Keratinocyte (primary cell): Measurements from ENCODE around the gene HYAL1. TPM values are rescaled to one million over a fixed set of nuclear protein-coding genes. Genes with fewer than 3 reads are reported as not detected.

Source experiments
- DNase-seq: peaks from one replicate; pipeline ENCODE4 v3.0.0-alpha.2; 2011; ENCODE audit warnings: low read depth, missing footprints, low spot score
- FAIRE-seq: peaks from 2 replicates; lab custom pipeline; 2011; peaks lifted over from hg19 to GRCh38; lab: Jason Lieb, UNC
- H2AFZ ChIP-seq: 2 replicates; pipeline ENCODE4 v1.6.0; 2012; ENCODE audit warnings: low read length, control low read depth, inconsistent platforms; ENCODE audit not compliant: control insufficient read depth
- H3K27ac ChIP-seq: 2 replicates; pipeline ENCODE4 v1.5.1; 2011; ENCODE audit warnings: low read length; ENCODE audit not compliant: control insufficient read depth, insufficient read depth
- H3K27me3 ChIP-seq: 3 replicates; pipeline ENCODE4 v1.6.0; 2011; ENCODE audit warnings: low read length; ENCODE audit not compliant: control insufficient read depth, insufficient read depth; ENCODE audit errors: extremely low read depth
- H3K36me3 ChIP-seq, 2 experiments: 2 replicates in 1 of 2; 3 replicates in 1 of 2; pipeline ENCODE4 v1.5.1; 2011; ENCODE audit warnings: low read length in 2 of 2, mild to moderate bottlenecking in 1 of 2; ENCODE audit not compliant: control insufficient read depth in 2 of 2, insufficient read depth in 2 of 2; ENCODE audit errors: extremely low read depth in 1 of 2
- H3K4me1 ChIP-seq: 3 replicates; pipeline ENCODE4 v1.5.1; 2011; ENCODE audit warnings: low read length; ENCODE audit not compliant: control insufficient read depth, insufficient read depth; ENCODE audit errors: extremely low read depth
- H3K4me2 ChIP-seq: 3 replicates; pipeline ENCODE4 v1.6.0; 2011; ENCODE audit warnings: low read depth, low read length; ENCODE audit not compliant: control insufficient read depth, insufficient read depth; ENCODE audit errors: extremely low read depth
- H3K4me3 ChIP-seq, 3 experiments: fragments of 200-600 bp in 1 of 3; sonication (generic) in 1 of 3; 2 replicates in 2 of 3; 3 replicates in 1 of 3; pipeline ENCODE4 v1.5.1; 2011 to 2016; ENCODE audit warnings: low read length in 3 of 3, mild to moderate bottlenecking in 3 of 3, control low read depth in 2 of 3, inconsistent platforms in 1 of 3, low read depth in 1 of 3, mixed read lengths in 1 of 3, mixed run types in 1 of 3, moderate library complexity in 1 of 3; ENCODE audit not compliant: control insufficient read depth in 2 of 3, insufficient read depth in 2 of 3; ENCODE audit errors: extremely low read depth in 1 of 3
- H3K79me2 ChIP-seq: 2 replicates; pipeline ENCODE4 v1.6.0; 2012; ENCODE audit warnings: low read length; ENCODE audit not compliant: control insufficient read depth, insufficient read depth
- H3K9ac ChIP-seq: 3 replicates; pipeline ENCODE4 v1.6.0; 2011; ENCODE audit warnings: low read length; ENCODE audit not compliant: control insufficient read depth, insufficient read depth; ENCODE audit errors: extremely low read depth
- H3K9me1 ChIP-seq: 3 replicates; pipeline ENCODE4 v1.6.0; 2011; ENCODE audit warnings: low read length; ENCODE audit not compliant: control insufficient read depth, insufficient read depth; ENCODE audit errors: extremely low read depth
- H3K9me3 ChIP-seq: 2 replicates; pipeline ENCODE4 v1.5.1; 2012; ENCODE audit warnings: low read depth, low read length; ENCODE audit not compliant: control insufficient read depth
- H4K20me1 ChIP-seq: 3 replicates; pipeline ENCODE4 v1.6.0; 2011; ENCODE audit warnings: low read length; ENCODE audit not compliant: control insufficient read depth, insufficient read depth; ENCODE audit errors: extremely low read depth
- CTCF ChIP-seq, 3 experiments: IDR thresholded peaks in 1 of 3; conservative IDR thresholded peaks in 1 of 3; optimal IDR thresholded peaks in 1 of 3; 2 replicates in 2 of 3; 3 replicates in 1 of 3; pipeline versions ENCODE3 to v1.5.1; 2011; ENCODE audit warnings: low read length in 3 of 3, mild to moderate bottlenecking in 3 of 3, moderate library complexity in 2 of 3, control low read depth in 1 of 3, inconsistent platforms in 1 of 3; ENCODE audit not compliant: insufficient read depth in 2 of 3; ENCODE audit errors: extremely low read depth in 1 of 3
- EZH2 ChIP-seq: IDR thresholded peaks from one replicate; pipeline ENCODE4 v1.6.1; 2012; ENCODE audit warnings: inconsistent platforms, mild to moderate bottlenecking, low read length, moderate library complexity
- dilution Hi-C: fragments of 300-500 bp; cut with MboI; formaldehyde crosslinking; loops from one replicate; pipeline ENCODE4 v1.7.0; 2020; ENCODE audit warnings: low sequenced_read_pairs; ENCODE audit not compliant: extremely low pct_ligation_motif_present
- polyA plus RNA-seq, 5 experiments: library from polyadenylated mRNA; depleted of rRNA in 3 of 5; stranded (reverse) in 3 of 5; stranded (forward) in 1 of 5; unstranded in 1 of 5; fragments of >200 nt; gene quantifications; 1 replicate in 1 of 5; 2 replicates in 3 of 5; 3 replicates in 1 of 5; pipeline versions ENCODE4 v1.2.1 to v1.2.3, GENCODE V29; 2011 to 2012; ENCODE audit warnings: missing spikeins in 2 of 5, low read depth in 1 of 5, low replicate concordance in 1 of 5

Gene HYAL1
- polyA plus RNA-seq, 1 donor (not counting 4 experiments of a cell fraction or from before 2014, with no cell fraction given) = 13.9 TPM

- Histone ChIP-seq H3K4me1 (peaks cover 49% of the 10 kb centered on the region), H3K36me3 (peaks cover 6 to 8% of the 10 kb centered on the region in 2 experiments), H2AFZ (no peak overlapping the region), H3K27me3 (no peaks in the 10 kb centered on the region), H3K4me3 (no peak overlapping the region), H3K9me1 (no peaks in the 10 kb centered on the region), H3K9ac (peak overlapping the region; percentile 19), H3K27ac (no peak overlapping the region), H4K20me1 (peaks cover 2% of the 10 kb centered on the region), H3K4me2 (peak overlapping the region; percentile 7), H3K9me3 (no peaks in the 10 kb centered on the region), H3K79me2 (peaks cover 35% of the 10 kb centered on the region)
- no peak for TF ChIP-seq CTCF (optimal IDR thresholded peaks at IDR 0.05 in 1 of 3, IDR thresholded peaks at IDR 0.05 in 1 of 3, conservative IDR thresholded peaks at IDR 0.05 in 1 of 3; ENCODE audit: extremely low read depth in 1 of 3, insufficient read depth in 2 of 3, low read length in 3 of 3)
- TF ChIP-seq EZH2 = no peak
- dilution Hi-C loops = no loop called here
- no peak for FAIRE-seq
- DNase-seq = no peak
Measured at GRCh38 chr3:50338965-50339364, 35.6 kb upstream of the HYAL1 start.

GRCh38 chr3:50337175-50337861 is 33.9 kb upstream of the HYAL1 start:
- FAIRE-seq (peak; percentile 57), DNase-seq (peak; percentile 97)
- Histone ChIP-seq H3K9ac (peak overlapping the region; percentile 76), H3K27ac (peak overlapping the region; percentile 62), H3K79me2 (peaks cover 51% of the 10 kb centered on the region), H4K20me1 (peaks cover 7% of the 10 kb centered on the region), H3K36me3 (peaks cover 6 to 15% of the 10 kb centered on the region in 2 experiments), H2AFZ (peak overlapping the region; percentile 88), H3K4me1 (peaks cover 51% of the 10 kb centered on the region), H3K9me3 (no peaks in the 10 kb centered on the region), H3K4me3 (peak overlapping the region; percentile 78 to 87 (median 79)), H3K9me1 (no peaks in the 10 kb centered on the region), H3K4me2 (peak overlapping the region; percentile 89), H3K27me3 (no peaks in the 10 kb centered on the region)
- TF ChIP-seq EZH2 (no peak), CTCF (optimal IDR thresholded peaks at IDR 0.05 in 1 of 3, IDR thresholded peaks at IDR 0.05 in 1 of 3, conservative IDR thresholded peaks at IDR 0.05 in 1 of 3; ENCODE audit: extremely low read depth in 1 of 3, insufficient read depth in 2 of 3, low read length in 3 of 3) (no peak)
- dilution Hi-C loops = no loop called here
